ENCODE results near the gene ELFN1.

The ELFN1 gene

GRCh38 chr7:1781369-1781768, 111.3 kb downstream of the ELFN1 start:
- DNase-seq (no peak), ATAC-seq (no peak)
- Mint-ChIP-seq H3K27me3 (no peaks in the 10 kb centered on the region), H3K9me3 (peaks cover 11 to 30% of the 10 kb centered on the region in 2 donors), H3K27ac (no peak overlapping the region), H3K4me1 (peaks cover 9% of the 10 kb centered on the region), H3K4me3 (no peak overlapping the region)

- no peak for DNase-seq
- Mint-ChIP-seq H3K27ac (no peak overlapping the region), H3K4me3 (no peak overlapping the region), H3K27me3 (no peaks in the 10 kb centered on the region), H3K4me1 (peaks cover 9% of the 10 kb centered on the region), H3K9me3 (peaks cover 5 to 16% of the 10 kb centered on the region in 2 donors)
- ATAC-seq = no peak
Measured at GRCh38 chr7:1785839-1786238, 115.8 kb downstream of the ELFN1 start.

GRCh38 chr7:1787241-1787640, 117.2 kb downstream of the ELFN1 start:
- Mint-ChIP-seq H3K27me3 (no peaks in the 10 kb centered on the region), H3K9me3 (peaks cover 5 to 16% of the 10 kb centered on the region in 2 donors), H3K27ac (no peak overlapping the region), H3K4me3 (no peak overlapping the region), H3K4me1 (peaks cover 9% of the 10 kb centered on the region)
- DNase-seq = no peak
- no peak for ATAC-seq

GRCh38 chr7:1787681-1788235, 117.7 kb downstream of the ELFN1 start:
- ATAC-seq (no peak), DNase-seq (no peak)
- Mint-ChIP-seq H3K4me3 (no peak overlapping the region), H3K27me3 (no peaks in the 10 kb centered on the region), H3K9me3 (peaks cover 9 to 16% of the 10 kb centered on the region in 2 donors), H3K4me1 (peaks cover 9% of the 10 kb centered on the region), H3K27ac (no peak overlapping the region)

- no peak for ATAC-seq
- Mint-ChIP-seq H3K4me3 (no peak overlapping the region), H3K27ac (no peak overlapping the region), H3K27me3 (peaks cover 10% of the 10 kb centered on the region), H3K9me3 (peaks cover 24 to 29% of the 10 kb centered on the region in 2 donors), H3K4me1 (no peaks in the 10 kb centered on the region)
- no peak for DNase-seq
Measured at GRCh38 chr7:1794888-1795542, 124.9 kb downstream of the ELFN1 start.
